K562 (cell line): ENCODE measurements around the gene C10orf95. TPM values are rescaled to one million over a fixed set of nuclear protein-coding genes. Genes with fewer than 3 reads are reported as not detected.

Source experiments
- ATAC-seq: fragments of 200-7000 bp; cut with Tn5 transposase; 3 replicates; pipeline ENCODE4 v1.9.1; 2020; ENCODE audit warnings: moderate library complexity
- BruUV-seq: library from RNA; stranded (reverse); fragments of 400-500 nt; replicated peaks from 2 replicates; lab custom pipeline; 2021; lab: Mats Ljungman, UMichigan
- CTCF ChIA-PET: fragments of 300-600 bp; formaldehyde crosslinking; extraction: SDS; loops from one replicate; lab custom pipeline; 2021; ENCODE audit warnings: low intra/inter-chr PET ratio; lab: Yijun Ruan, JAX
- POLR2A ChIA-PET: fragments of 300-600, 350-650 bp; sonication (Branson Sonifier 250); formaldehyde crosslinking; extraction: SDS; loops from one replicate; lab custom pipeline; 2021; ENCODE audit warnings: antibody characterized with exemption, inconsistent platforms; lab: Yijun Ruan, JAX
- DNase-seq, 4 experiments: peaks; one replicate each; pipeline versions ENCODE4 v3.0.0 to v3.0.0-alpha.2; 2011 to 2018; ENCODE audit warnings: low spot score in 3 of 4, mixed read lengths in 3 of 4; ENCODE audit errors: extremely low read depth in 1 of 4
- FAIRE-seq: peaks from 2 replicates; lab custom pipeline; 2011; peaks lifted over from hg19 to GRCh38; lab: Jason Lieb, UNC
- H2AFZ ChIP-seq: 2 replicates; pipeline ENCODE4 v1.6.0; 2011; ENCODE audit warnings: low read depth, low read length, control low read depth, inconsistent platforms
- H3K27ac ChIP-seq: fragments of 200-600 bp; 3 replicates; pipeline ENCODE4 v1.8.0; 2011; ENCODE audit warnings: low read depth, mild to moderate bottlenecking, control low read depth, inconsistent platforms, low read length, moderate library complexity, mixed read lengths; ENCODE audit errors: extremely low read depth
- H3K27me3 ChIP-seq, 2 experiments: fragments of 300-600 bp in 1 of 2; 2 replicates in 1 of 2; 3 replicates in 1 of 2; pipeline versions ENCODE4 v1.6.0 to v1.8.0; 2011; ENCODE audit warnings: inconsistent platforms in 2 of 2, low read length in 2 of 2, mild to moderate bottlenecking in 1 of 2, mixed read lengths in 1 of 2, moderate library complexity in 1 of 2; ENCODE audit not compliant: control insufficient read depth in 2 of 2, insufficient read depth in 2 of 2
- H3K36me3 ChIP-seq: fragments of 300-600 bp; 3 replicates; pipeline ENCODE4 v1.8.0; 2011; ENCODE audit warnings: mild to moderate bottlenecking, low read length, inconsistent platforms; ENCODE audit not compliant: control insufficient read depth, insufficient read depth
- H3K4me1 ChIP-seq, 2 experiments: fragments of 200-600 bp in 1 of 2; replicated peaks in 1 of 2; 2 replicates in 1 of 2; 3 replicates in 1 of 2; pipeline versions ENCODE4 v1.5.1 to v1.8.0; 2011; ENCODE audit warnings: inconsistent platforms in 2 of 2, low read length in 2 of 2, mild to moderate bottlenecking in 1 of 2, mixed read lengths in 1 of 2, moderate library complexity in 1 of 2; ENCODE audit not compliant: control insufficient read depth in 2 of 2, insufficient read depth in 2 of 2
- H3K4me2 ChIP-seq: 2 replicates; pipeline ENCODE4 v1.6.1; 2011; ENCODE audit warnings: low read length, control low read depth, inconsistent platforms, mixed read lengths; ENCODE audit not compliant: insufficient read depth
- H3K4me3 ChIP-seq: fragments of 200-600 bp; sonication (generic), shearing (Covaris generic); 2 replicates; pipeline ENCODE4 v1.5.1; 2016; ENCODE audit warnings: control low read depth, inconsistent platforms
- H3K79me2 ChIP-seq: fragments of 200-600 bp; 3 replicates; pipeline ENCODE4 v1.8.0; 2011; ENCODE audit warnings: low read length, inconsistent platforms; ENCODE audit not compliant: control insufficient read depth, insufficient read depth
- H3K9ac ChIP-seq, 2 experiments: 2 replicates each; pipeline versions ENCODE4 v1.6.0 to v1.6.1; 2011; ENCODE audit warnings: low read depth in 2 of 2, low read length in 2 of 2, control low read depth in 1 of 2, inconsistent platforms in 1 of 2, mild to moderate bottlenecking in 1 of 2, mixed read lengths in 1 of 2; ENCODE audit not compliant: insufficient read depth in 1 of 2
- H3K9me1 ChIP-seq: one replicate; pipeline ENCODE4 v1.6.0; 2011; ENCODE audit warnings: inconsistent platforms, mild to moderate bottlenecking, low read length, moderate library complexity; ENCODE audit not compliant: control insufficient read depth, insufficient read depth
- H3K9me3 ChIP-seq: replicated peaks from 2 replicates; pipeline ENCODE4 v1.5.1; 2011; ENCODE audit warnings: low read depth, low read length, inconsistent platforms; ENCODE audit not compliant: control insufficient read depth, insufficient read depth
- H4K20me1 ChIP-seq: replicated peaks from 2 replicates; pipeline ENCODE4 v1.6.1; 2011; ENCODE audit warnings: low read length, inconsistent platforms, mixed read lengths; ENCODE audit not compliant: control insufficient read depth, insufficient read depth
- CHD7 ChIP-seq: fragments of 200-600 bp; sonication (generic); IDR thresholded peaks from one replicate; pipeline ENCODE4 v1.6.1; 2012; ENCODE audit warnings: mild to moderate bottlenecking, low read depth, low read length, inconsistent platforms
- ELK1 ChIP-seq: sonication (generic); formaldehyde crosslinking; IDR thresholded peaks from 2 replicates; pipeline ENCODE4 v1.8.1; 2022; ENCODE audit warnings: missing genetic modification reagents
- FUS ChIP-seq: fragments of 200-400 bp; formaldehyde crosslinking; optimal IDR thresholded peaks from 2 replicates; pipeline ENCODE3; 2017; ENCODE audit warnings: low read depth, low read length
- NFE2L1 ChIP-seq: fragments of 450-650 bp; IDR thresholded peaks from 2 replicates; pipeline ENCODE4 v1.6.1; 2016; ENCODE audit warnings: missing genetic modification characterization, low read depth, mild to moderate bottlenecking, missing compliant biosample characterization, moderate library complexity, borderline replicate concordance
- NR2F6 ChIP-seq: fragments of 450-650 bp; formaldehyde crosslinking; IDR thresholded peaks from 2 replicates; pipeline ENCODE4 v1.4.0; 2020; ENCODE audit warnings: mild to moderate bottlenecking
- POLR2G ChIP-seq: fragments of 200-400 bp; formaldehyde crosslinking; IDR thresholded peaks from 2 replicates; pipeline ENCODE4 v1.6.1; 2017; ENCODE audit warnings: low read depth, mild to moderate bottlenecking, antibody characterized with exemption, low read length, moderate library complexity
- TARDBP ChIP-seq: fragments of 450-650 bp; IDR thresholded peaks from 2 replicates; pipeline ENCODE4 v1.6.1; 2016
- whole genome bisulfite sequencing: fragments of 100-300 bp; shearing (Covaris generic); methylation state at CpG from one replicate; pipeline ENCODE4 v1.1.6; 2016; ENCODE audit warnings: low coverage, mixed read lengths; ENCODE audit not compliant: insufficient coverage; ENCODE audit errors: missing lambda C conversion rate; 5-methylcytosine and 5-hydroxymethylcytosine counted together
- in situ Hi-C: fragments of 300-500 bp; cut with MboI; formaldehyde crosslinking; loops from 4 replicates; pipeline ENCODE4 v1.15.0; 2018; ENCODE audit warnings: inconsistent platforms, mixed read lengths
- intact Hi-C: fragments of 100-400 bp; cut with micrococcal nuclease; formaldehyde crosslinking; loops from 2 replicates; pipeline ENCODE4 v1.14.2; 2022
- polyA plus RNA-seq, 8 experiments: library from polyadenylated mRNA; depleted of rRNA in 4 of 8; stranded (reverse) in 5 of 8; unstranded in 3 of 8; fragments of >200 nt; fragmentation: Nextera tagmentation in 2 of 8; fragmentation: Illumina TruSeq in 1 of 8; extraction: Ambion mirVana in 2 of 8; extraction: Trizol in 1 of 8; gene quantifications; 2 replicates each; pipeline versions ENCODE4 v1.2.1 to v1.2.3, GENCODE V29; 2011 to 2014; ENCODE audit warnings: inconsistent platforms in 1 of 8, missing spikeins in 1 of 8
- total RNA-seq, 7 experiments: library from RNA; depleted of rRNA in 6 of 7; stranded (reverse); fragments of >200 nt in 6 of 7; fragmentation: Illumina TruSeq in 2 of 7; extraction: Trizol in 2 of 7; gene quantifications; 2 replicates each; pipeline versions ENCODE4 v1.2.1 to v1.2.3, GENCODE V29; 2011 to 2021; ENCODE audit warnings: low replicate concordance in 1 of 7
- TF ChIP-seq, protein P1 (sequence below): fragments of 250-450 bp; sonication (Bioruptor Pico); IDR thresholded peaks from 2 replicates; pipeline ENCODE4 v1.8.0; 2021; ENCODE audit warnings: moderate library complexity, mild to moderate bottlenecking, inconsistent platforms

The C10orf95 gene
- total and polyA plus RNA-seq, 9 of the 15 experiments (the other 6 are each of a cell fraction or from before 2014, with no cell fraction given): 0.03 to 0.41 (median 0.17) TPM; not detected in 1

DNA sequence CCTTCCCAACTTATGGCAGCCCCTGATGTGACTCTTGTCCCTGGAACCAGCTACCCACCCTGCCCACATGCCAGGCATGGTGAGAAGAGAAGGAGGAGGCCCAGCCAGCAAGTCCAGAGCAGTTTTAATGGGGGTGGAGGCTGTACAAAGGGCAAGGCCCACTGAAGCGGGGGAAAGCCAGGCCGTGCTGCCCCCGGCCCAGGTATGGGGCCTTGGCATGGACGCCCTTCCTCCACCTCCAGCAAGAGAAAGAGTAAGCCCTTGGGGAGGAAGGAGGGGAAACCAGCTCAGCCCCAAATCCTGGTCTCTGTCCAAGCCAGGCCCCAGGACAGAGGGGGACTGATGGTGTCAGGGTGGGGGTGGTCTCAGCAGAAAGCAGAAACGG is 48.8 kb downstream of the C10orf95 start:
- in situ Hi-C loops: no loop called here
- FAIRE-seq: no peak
- H3K4me2 ChIP-seq: no peak overlapping the region
- TF ChIP-seq TARDBP: no peak
- TF ChIP-seq POLR2G: no peak
- no peak for TF ChIP-seq NR2F6 (CRISPR knock-in tag)
- TF ChIP-seq FUS: no peak
- TF ChIP-seq, protein P1, sequence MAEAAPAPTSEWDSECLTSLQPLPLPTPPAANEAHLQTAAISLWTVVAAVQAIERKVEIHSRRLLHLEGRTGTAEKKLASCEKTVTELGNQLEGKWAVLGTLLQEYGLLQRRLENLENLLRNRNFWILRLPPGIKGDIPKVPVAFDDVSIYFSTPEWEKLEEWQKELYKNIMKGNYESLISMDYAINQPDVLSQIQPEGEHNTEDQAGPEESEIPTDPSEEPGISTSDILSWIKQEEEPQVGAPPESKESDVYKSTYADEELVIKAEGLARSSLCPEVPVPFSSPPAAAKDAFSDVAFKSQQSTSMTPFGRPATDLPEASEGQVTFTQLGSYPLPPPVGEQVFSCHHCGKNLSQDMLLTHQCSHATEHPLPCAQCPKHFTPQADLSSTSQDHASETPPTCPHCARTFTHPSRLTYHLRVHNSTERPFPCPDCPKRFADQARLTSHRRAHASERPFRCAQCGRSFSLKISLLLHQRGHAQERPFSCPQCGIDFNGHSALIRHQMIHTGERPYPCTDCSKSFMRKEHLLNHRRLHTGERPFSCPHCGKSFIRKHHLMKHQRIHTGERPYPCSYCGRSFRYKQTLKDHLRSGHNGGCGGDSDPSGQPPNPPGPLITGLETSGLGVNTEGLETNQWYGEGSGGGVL (CRISPR knock-in tag): no peak
- no peak for TF ChIP-seq NFE2L1 (tag)
- no peak for TF ChIP-seq CHD7
- TF ChIP-seq ELK1 (CRISPR knock-in tag): no peak

More for the DNA sequence above, 48.8 kb downstream of the C10orf95 start:
- H3K9ac ChIP-seq: no peak overlapping the region
- CTCF ChIA-PET: no interaction called here
- peaks cover 11% of the 10 kb centered on the region; the same call in 1 of the 3 replicates for H3K36me3 ChIP-seq
- ATAC-seq (no peak), DNase-seq (no peak)
- no peaks in the 10 kb centered on the region for H3K9me3 ChIP-seq
- intact Hi-C loops: no loop called here
- H4K20me1 ChIP-seq: no peaks in the 10 kb centered on the region
- H3K4me3 ChIP-seq: no peak overlapping the region
- no peaks in the 10 kb centered on the region for H3K9me1 ChIP-seq
- no peaks in the 10 kb centered on the region for H3K79me2 ChIP-seq
- no peak overlapping the region for H3K27ac ChIP-seq
- BruUV-seq: no TSS peak
- H3K27me3 ChIP-seq: no peaks in the 10 kb centered on the region
- H2AFZ ChIP-seq: no peak overlapping the region
- 90% methylated on average over 2 of the region's 5 CpGs for WGBS
- POLR2A ChIA-PET: interaction anchor here (1.0 kb wide), 1 partner anchor 49 kb away, joined by 3 read pairs; the partner anchor contains the start of gene C10orf95
- peaks cover 8 to 50% of the 10 kb centered on the region in 2 experiments; a peak in 4 of 5 replicates for H3K4me1 ChIP-seq
